GOT3 (cell line): ENCODE data around the gene PCDHB5.
"Not testable (repeated sequence)": the region's sequence is repeated elsewhere in the genome, so short reads cannot be mapped to it uniquely, and the experiment has no call there.

ENCODE experiments used
- DNase-seq: peaks from one replicate; lab custom pipeline; 2025; ENCODE audit warnings: mixed read lengths; lab: John Stamatoyannopoulos, UW

PCDHB5 gene

DNA sequence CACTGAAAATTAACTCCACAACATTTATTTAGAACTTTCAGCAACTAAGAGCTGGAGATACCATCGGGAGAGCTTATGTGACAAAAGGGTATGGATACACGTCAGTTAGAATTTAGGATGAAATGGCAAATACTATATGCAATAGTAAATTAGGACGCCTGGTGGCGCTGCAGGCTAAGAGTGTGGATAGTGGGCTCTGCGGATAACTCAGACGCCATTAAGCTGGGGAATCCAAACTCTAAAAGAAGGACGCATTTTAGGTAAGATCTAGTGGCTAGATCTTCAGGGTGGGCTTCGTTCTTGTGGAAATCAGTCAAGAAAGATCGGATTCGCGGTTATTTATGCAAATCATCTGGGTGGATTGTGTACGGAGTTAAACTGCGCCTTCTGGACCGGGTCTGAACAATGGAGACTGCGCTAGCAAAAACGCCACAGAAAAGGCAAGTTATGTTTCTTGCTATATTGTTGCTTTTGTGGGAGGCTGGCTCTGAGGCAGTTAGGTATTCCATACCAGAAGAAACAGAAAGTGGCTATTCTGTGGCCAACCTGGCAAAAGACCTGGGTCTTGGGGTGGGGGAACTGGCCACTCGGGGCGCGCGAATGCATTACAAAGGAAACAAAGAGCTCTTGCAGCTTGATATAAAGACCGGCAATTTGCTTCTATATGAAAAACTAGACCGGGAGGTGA is at the start of gene PCDHB5:
PCDHB5 (plus strand) TSS at position 177 of the 688 bp plus-strand sequence; CDS start at position 406, 229 bp downstream.
- no peak for DNase-seq

DNA sequence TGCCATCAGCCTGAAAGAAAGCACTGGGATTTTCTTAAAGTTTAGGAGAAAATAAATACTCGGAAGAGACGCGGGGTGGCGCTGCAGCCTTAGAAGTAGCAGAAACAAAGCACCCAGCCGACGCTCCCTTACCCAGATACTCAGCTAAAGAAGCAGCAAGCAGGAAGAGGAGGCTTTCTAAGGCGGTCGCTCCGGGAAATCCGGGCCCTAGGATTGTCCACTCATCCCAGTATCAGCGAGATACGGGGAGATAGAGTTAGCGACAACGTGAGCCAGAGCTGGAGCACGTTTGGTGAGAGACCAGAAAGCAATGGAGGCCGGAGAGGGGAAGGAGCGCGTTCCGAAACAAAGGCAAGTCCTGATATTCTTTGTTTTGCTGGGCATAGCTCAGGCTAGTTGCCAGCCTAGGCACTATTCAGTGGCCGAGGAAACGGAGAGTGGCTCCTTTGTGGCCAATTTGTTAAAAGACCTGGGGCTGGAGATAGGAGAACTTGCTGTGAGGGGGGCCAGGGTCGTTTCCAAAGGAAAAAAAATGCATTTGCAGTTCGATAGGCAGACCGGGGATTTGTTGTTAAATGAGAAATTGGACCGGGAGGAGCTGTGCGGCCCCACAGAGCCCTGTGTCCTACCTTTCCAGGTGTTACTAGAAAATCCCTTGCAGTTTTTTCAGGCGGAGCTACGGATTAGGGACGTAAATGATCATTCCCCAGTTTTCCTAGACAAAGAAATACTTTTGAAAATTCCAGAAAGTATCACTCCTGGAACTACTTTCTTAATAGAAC is 40.3 kb upstream of the PCDHB5 start, which contains the start of gene PCDHB2:
PCDHB2 (plus strand) TSS at position 135 of the 782 bp plus-strand sequence; CDS start at position 311, 176 bp downstream.
- DNase-seq = peak; percentile 49

DNA sequence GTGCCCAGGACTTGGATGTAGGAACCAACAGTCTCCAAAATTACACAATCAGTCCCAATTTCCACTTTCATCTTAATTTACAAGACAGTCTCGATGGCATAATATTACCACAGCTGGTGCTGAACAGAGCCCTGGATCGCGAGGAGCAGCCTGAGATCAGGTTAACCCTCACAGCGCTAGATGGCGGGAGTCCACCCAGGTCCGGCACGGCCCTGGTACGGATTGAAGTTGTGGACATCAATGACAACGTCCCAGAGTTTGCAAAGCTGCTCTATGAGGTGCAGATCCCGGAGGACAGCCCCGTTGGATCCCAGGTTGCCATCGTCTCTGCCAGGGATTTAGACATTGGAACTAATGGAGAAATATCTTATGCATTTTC is 39.8 kb upstream of the PCDHB5 start:
- no peak for DNase-seq

DNA sequence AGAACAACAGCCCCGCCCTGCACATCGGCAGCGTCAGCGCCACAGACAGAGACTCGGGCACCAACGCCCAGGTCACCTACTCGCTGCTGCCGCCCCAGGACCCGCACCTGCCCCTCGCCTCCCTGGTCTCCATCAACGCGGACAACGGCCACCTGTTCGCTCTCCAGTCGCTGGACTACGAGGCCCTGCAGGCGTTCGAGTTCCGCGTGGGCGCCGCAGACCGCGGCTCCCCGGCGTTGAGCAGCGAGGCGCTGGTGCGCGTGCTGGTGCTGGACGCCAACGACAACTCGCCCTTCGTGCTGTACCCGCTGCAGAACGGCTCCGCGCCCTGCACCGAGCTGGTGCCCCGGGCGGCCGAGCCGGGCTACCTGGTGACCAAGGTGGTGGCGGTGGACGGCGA is 38.8 kb upstream of the PCDHB5 start:
- not testable (repeated sequence) for DNase-seq

DNA sequence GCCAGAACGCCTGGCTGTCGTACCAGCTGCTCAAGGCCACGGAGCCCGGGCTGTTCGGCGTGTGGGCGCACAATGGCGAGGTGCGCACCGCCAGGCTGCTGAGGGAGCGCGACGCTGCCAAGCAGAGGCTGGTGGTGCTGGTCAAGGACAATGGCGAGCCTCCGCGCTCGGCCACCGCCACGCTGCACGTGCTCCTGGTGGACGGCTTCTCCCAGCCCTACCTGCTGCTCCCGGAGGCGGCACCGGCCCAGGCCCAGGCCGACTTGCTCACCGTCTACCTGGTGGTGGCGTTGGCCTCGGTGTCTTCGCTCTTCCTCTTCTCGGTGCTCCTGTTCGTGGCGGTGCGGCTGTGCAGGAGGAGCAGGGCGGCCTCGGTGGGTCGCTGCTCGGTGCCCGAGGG is 38.4 kb upstream of the PCDHB5 start:
- not testable (repeated sequence) for DNase-seq

DNA sequence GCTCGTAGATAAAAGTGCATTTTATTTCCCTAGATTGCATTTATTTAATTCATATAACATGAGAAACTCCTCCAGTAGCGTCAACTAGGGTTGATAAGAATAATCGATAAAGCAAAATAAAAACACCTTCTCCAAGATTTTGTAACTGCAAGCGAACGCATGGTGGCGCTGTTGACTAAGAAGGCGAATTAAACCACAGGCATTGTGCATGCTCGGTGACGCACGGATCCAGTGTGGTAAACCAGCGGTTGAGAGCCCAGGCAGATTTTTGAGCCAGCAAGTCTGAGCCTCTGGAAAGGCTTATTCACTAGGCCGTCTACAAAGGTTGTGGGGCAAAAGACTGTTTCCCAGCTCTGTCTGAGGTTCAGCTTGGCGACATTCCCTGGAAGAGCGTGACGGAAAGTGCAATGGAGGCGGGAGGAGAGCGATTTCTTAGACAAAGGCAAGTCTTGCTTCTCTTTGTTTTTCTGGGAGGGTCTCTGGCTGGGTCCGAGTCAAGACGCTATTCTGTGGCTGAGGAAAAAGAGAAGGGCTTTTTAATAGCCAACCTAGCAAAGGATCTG is 34.7 kb upstream of the PCDHB5 start, which contains the start of gene PCDHB3:
PCDHB3 (plus strand) TSS at position 231 of the 563 bp plus-strand sequence; CDS start at position 408, 177 bp downstream.
- peak; percentile 67 for DNase-seq

DNA sequence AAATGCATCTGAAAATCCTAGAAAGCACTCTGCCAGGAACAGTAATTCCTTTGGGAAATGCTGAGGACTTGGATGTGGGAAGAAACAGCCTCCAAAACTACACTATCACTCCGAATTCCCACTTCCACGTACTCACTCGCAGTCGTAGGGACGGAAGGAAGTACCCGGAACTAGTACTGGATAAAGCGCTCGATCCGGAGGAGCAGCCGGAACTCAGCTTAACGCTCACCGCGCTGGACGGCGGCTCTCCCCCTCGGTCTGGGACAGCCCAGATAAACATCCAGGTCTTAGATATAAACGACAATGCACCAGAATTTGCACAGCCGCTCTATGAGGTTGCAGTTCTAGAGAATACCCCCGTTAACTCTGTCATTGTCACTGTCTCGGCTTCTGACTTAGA is 33.9 kb upstream of the PCDHB5 start:
- no peak for DNase-seq

DNA sequence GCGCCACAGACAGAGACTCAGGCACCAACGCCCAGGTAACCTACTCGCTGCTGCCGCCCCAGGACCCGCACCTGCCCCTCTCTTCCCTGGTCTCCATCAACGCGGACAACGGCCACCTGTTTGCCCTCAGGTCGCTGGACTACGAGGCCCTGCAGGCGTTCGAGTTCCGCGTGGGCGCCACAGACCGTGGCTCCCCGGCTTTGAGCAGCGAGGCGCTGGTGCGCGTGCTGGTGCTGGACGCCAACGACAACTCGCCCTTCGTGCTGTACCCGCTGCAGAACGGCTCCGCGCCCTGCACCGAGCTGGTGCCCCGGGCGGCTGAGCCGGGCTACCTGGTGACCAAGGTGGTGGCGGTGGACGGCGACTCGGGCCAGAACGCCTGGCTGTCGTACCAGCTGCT is 32.9 kb upstream of the PCDHB5 start:
- not testable (repeated sequence) for DNase-seq

DNA sequence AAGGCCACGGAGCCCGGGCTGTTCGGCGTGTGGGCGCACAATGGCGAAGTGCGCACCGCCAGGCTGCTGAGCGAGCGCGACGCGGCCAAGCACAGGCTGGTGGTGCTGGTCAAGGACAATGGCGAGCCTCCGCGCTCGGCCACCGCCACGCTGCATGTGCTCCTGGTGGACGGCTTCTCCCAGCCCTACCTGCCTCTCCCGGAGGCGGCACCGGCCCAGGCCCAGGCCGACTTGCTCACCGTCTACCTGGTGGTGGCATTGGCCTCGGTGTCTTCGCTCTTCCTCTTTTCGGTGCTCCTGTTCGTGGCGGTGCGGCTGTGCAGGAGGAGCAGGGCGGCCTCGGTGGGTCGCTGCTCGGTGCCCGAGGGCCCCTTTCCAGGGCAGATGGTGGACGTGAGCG is 32.5 kb upstream of the PCDHB5 start:
- DNase-seq = not testable (repeated sequence)

DNA sequence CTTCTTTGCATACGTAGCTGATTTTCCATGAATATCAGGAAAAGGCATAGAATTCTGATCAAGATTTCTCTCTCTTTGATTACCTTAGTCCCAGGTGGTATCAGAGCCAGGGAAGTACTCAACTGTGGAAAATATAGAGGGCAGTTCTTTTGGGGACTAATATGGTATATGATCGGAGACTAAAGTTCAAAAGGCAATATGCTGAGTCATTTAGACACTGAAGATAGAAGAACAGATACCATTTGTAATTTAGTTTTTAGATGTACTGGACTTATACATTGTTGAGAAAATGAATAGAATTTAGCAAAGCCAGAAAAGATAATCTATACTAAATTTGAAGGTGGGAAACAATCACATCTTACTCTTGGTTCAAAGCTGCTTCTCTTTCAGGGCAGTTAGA is 29.7 kb upstream of the PCDHB5 start:
- DNase-seq = no peak

DNA sequence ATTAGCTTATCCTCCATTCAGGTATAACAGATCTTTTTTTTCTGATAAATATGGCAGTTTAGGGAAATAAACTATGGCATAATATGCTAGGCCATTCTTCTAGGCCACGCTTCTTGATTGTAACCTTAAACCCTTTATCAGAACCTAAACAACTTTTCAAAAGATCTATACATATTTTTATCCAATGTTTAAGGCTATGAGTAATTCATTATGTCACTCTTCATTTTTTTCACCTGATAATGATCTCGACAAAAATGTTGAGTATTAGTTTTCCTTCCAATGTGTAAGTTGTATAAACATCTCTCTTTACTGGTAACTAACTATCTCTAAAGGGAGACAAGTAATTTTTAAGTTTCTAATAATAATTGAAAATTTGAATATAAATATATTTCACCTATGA is 15.8 kb upstream of the PCDHB5 start:
- no peak for DNase-seq

DNA sequence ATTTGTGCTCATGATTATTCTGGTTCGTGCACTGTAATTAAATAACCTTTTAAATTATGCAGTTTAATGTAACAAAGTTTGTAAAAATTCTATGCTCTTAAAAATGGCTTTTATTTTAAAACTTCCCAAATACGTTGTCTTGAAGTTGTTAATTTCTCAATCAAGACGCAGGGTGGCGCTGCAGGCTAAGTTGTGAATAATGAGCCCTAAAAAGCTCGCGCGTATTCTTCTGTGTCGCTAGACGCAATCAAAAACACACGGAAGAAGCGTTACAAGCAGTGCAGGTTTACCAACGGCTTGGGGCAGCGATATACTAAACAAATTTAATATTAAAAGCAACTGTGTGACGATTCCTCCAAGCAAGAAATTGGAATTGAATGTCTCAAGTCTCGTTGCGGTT is 13.4 kb upstream of the PCDHB5 start, which contains the start of gene PCDHB4:
PCDHB4 (plus strand) TSS at position 256 of the 400 bp plus-strand sequence. CDS start 181 bp downstream, outside the sequence.
- DNase-seq = no peak

DNA sequence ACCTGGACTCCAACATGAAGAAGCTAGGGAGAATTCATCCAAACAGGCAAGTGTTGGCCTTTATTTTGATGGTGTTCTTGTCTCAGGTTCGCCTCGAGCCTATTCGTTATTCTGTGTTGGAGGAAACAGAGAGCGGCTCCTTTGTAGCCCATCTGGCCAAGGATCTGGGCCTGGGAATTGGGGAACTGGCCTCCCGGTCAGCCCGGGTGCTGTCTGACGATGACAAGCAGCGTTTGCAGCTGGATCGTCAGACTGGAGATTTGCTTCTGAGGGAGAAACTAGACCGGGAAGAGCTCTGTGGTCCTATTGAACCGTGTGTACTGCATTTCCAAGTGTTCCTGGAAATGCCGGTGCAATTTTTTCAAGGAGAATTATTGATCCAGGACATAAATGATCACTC is 13.0 kb upstream of the PCDHB5 start:
- DNase-seq = no peak

DNA sequence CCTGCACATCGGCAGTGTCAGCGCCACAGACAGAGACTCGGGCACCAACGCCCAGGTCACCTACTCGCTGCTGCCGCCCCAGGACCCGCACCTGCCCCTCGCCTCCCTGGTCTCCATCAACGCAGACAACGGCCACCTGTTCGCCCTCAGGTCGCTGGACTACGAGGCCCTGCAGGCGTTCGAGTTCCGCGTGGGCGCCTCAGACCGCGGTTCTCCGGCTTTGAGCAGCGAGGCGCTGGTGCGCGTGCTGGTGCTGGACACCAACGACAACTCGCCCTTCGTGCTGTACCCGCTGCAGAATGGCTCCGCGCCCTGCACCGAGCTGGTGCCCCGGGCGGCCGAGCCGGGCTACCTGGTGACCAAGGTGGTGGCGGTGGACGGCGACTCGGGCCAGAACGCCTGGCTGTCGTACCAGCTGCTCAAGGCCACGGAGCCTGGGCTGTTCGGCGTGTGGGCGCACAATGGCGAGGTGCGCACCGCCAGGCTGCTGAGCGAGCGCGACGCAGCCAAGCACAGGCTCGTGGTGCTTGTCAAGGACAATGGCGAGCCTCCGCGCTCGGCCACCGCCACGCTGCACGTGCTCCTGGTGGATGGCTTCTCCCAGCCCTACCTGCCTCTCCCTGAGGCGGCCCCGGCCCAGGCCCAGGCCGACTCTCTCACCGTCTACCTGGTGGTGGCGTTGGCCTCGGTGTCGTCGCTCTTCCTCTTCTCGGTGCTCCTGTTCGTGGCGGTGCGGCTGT is 11.4 kb upstream of the PCDHB5 start:
- DNase-seq = not testable (repeated sequence)

DNA sequence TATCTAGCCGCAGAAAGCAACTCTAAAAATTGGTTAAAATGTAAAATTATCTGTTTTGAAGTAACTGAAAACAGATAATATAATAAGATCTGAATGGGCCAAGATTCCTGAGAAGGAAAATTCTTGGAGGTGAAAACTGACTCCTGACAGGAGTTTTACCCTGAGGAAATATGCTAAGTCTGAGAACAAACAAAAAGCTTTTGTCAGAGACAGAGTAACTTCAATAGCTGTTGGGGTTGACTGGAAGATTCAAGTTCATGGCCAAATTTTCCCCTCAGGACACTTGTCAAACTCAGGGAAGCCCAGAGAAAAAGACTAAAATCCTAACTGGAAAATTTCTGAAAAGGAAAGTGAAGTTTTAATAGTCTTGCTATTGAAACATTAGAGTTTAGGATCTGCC is 7.7 kb upstream of the PCDHB5 start:
- no peak for DNase-seq

DNA sequence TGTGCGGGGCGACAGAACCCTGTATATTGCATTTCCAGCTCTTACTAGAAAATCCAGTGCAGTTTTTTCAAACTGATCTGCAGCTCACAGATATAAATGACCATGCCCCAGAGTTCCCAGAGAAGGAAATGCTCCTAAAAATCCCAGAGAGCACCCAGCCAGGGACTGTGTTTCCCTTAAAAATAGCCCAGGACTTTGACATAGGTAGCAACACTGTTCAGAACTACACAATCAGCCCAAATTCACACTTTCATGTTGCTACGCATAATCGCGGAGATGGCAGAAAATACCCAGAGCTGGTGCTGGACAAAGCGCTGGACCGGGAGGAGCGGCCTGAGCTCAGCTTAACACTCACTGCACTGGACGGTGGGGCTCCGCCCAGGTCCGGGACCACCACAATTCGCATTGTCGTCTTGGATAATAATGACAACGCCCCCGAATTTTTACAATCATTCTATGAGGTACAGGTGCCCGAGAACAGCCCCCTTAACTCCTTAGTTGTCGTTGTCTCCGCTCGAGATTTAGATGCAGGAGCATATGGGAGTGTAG is 786 bp downstream of the PCDHB5 start:
- DNase-seq = no peak

DNA sequence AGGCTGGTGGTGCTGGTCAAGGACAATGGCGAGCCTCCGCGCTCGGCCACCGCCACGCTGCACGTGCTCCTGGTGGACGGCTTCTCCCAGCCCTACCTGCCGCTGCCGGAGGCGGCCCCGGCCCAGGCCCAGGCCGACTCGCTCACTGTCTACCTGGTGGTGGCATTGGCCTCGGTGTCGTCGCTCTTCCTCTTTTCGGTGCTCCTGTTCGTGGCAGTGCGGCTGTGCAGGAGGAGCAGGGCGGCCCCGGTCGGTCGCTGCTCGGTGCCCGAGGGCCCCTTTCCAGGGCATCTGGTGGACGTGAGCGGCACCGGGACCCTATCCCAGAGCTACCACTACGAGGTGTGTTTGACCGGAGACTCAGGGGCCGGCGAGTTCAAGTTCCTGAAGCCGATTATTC is 2.3 kb downstream of the PCDHB5 start:
- not testable (repeated sequence) for DNase-seq

DNA sequence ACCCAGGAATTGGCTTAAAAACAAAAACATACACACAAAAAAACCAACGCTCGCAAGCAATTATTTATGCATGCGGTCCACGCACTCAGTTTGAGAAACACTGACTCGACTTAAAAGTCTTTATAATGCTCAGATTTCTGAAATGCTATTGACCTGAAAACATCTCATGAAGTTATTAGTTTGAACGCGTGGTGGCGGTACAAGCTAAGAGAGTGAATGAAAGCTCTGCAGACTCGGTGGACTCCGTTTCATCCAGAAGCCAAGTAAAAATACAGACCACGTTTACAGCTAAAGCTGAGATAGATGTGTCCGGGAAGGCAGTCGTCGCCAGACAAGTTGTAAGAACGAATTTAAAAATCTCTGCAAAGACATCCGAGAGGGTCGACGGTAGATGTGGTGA is 14.8 kb downstream of the PCDHB5 start, which contains the start of gene PCDHB6:
PCDHB6 (plus strand) TSS at position 246 of the 400 bp plus-strand sequence. CDS start 201 bp downstream, outside the sequence.
- DNase-seq = no peak

DNA sequence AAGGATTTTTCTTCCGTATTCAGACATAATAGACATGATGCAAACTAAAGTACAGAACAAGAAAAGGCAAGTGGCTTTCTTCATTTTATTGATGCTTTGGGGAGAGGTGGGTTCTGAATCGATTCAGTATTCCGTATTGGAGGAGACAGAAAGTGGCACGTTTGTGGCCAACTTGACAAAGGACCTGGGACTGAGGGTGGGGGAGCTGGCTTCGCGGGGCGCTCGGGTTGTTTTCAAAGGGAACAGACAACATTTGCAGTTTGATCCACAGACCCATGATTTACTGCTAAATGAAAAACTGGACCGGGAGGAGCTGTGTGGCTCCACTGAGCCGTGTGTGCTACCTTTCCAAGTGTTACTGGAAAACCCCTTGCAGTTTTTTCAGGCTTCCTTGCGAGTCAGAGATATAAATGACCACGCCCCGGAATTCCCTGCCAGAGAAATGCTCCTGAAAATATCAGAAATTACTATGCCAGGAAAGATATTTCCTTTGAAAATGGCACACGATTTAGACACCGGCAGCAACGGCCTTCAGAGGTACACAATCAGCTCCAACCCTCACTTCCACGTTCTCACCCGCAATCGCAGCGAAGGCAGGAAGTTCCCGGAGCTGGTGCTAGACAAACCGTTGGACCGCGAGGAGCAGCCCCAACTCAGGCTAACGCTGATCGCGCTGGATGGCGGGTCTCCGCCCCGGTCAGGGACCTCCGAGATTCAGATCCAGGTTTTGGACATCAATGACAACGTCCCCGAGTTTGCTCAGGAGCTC is 15.4 kb downstream of the PCDHB5 start:
- DNase-seq = no peak

DNA sequence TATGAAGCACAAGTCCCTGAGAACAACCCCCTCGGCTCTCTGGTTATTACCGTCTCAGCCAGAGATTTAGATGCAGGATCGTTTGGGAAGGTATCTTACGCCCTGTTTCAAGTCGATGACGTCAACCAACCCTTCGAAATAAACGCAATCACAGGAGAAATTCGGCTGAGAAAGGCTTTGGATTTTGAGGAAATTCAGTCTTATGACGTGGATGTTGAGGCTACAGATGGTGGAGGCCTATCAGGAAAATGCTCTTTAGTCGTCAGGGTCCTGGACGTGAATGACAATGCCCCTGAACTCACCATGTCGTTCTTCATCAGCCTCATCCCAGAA is 16.0 kb downstream of the PCDHB5 start:
- no peak for DNase-seq

DNA sequence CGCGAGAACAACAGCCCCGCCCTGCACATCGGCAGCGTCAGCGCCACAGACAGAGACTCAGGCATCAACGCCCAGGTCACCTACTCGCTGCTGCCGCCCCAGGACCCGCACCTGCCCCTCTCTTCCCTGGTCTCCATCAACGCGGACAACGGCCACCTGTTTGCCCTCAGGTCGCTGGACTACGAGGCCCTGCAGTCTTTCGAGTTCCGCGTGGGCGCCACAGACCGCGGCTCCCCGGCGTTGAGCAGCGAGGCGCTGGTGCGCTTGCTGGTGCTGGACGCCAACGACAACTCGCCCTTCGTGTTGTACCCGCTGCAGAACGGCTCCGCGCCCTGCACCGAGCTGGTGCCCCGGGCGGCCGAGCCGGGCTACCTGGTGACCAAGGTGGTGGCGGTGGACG is 16.6 kb downstream of the PCDHB5 start:
- not testable (repeated sequence) for DNase-seq
